ENCODE measurements around the gene CCDC141. TPM values are rescaled to one million over a fixed set of nuclear protein-coding genes. Genes with fewer than 3 reads are reported as not detected.
"Not testable (repeated sequence)": the region's sequence is repeated elsewhere in the genome, so short reads cannot be mapped to it uniquely, and the experiment has no call there.

Gene CCDC141
- total and polyA plus RNA-seq, 2 of the 13 experiments (the other 11 are each of a cell fraction or from before 2014, with no cell fraction given), result not detected

DNA sequence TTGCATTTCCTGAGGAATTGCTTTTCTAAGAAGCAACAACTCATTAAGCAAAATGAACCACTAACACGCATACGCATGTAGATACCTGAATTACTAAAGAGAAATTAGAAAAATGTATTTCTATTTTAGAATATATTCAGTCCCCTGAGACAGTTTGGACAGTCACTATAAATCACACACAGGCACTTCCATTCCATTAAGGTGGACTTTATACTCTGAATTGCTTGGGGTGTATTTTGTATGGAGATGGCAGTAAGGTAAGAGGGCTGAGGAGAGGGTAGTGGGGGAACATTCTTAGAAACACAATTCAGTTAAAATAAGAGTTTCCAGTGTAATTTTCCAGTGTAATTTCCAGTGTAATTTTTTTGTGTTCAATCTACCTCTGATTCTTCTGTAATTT is 1.8 kb downstream of the CCDC141 start (continued):
- TF ChIP-seq, protein P1, sequence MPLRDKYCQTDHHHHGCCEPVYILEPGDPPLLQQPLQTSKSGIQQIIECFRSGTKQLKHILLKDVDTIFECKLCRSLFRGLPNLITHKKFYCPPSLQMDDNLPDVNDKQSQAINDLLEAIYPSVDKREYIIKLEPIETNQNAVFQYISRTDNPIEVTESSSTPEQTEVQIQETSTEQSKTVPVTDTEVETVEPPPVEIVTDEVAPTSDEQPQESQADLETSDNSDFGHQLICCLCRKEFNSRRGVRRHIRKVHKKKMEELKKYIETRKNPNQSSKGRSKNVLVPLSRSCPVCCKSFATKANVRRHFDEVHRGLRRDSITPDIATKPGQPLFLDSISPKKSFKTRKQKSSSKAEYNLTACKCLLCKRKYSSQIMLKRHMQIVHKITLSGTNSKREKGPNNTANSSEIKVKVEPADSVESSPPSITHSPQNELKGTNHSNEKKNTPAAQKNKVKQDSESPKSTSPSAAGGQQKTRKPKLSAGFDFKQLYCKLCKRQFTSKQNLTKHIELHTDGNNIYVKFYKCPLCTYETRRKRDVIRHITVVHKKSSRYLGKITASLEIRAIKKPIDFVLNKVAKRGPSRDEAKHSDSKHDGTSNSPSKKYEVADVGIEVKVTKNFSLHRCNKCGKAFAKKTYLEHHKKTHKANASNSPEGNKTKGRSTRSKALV (CRISPR knock-in tag; IDR thresholded peaks at IDR 0.05), result no peak
- TF ChIP-seq, protein P2, sequence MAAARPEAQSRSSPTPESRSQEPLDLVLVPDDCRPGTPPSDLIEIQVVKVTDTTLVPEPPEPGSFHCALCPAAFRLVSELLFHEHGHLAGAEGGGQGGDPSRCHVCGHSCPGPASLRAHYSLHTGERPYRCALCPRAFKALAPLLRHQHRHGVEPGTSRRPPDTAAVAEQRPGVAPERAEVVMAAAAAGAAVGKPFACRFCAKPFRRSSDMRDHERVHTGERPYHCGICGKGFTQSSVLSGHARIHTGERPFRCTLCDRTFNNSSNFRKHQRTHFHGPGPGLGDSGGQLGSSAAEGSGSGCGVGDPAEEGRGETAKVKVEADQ (CRISPR knock-in tag; IDR thresholded peaks at IDR 0.05; ENCODE audit: borderline replicate concordance), result no peak

DNA sequence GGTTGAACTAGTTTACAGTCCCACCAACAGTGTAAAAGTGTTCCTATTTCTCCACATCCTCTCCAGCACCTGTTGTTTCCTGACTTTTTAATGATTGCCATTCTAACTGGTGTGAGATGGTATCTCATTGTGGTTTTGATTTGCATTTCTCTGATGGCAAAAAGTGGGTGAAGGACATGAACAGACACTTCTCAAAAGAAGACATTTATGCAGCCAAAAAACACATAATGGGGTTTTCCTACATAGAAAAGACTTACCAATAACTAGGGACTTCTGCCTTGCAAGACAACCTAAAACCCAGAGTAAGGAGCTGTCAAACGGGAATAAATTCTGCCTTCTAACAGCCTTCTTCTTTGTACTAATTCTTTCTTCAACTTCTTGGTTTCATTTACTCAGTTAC is 4.3 kb downstream of the CCDC141 start:
- H3K36me3 ChIP-seq (replicated peaks in 1 of 2; ENCODE audit: control insufficient read depth in 1 of 2, insufficient read depth in 2 of 2, low read length in 2 of 2); in situ Hi-C loops (cut with HindIII; ENCODE audit: extremely low pct_ligation_motif_present, low pct_unique_long_range_greater_than_20kb); POLR2A ChIA-PET; H3K79me2 ChIP-seq (ENCODE audit: insufficient read depth, low read length); FAIRE-seq; H3K27me3 ChIP-seq (ENCODE audit: control insufficient read depth in 1 of 2, insufficient read depth in 2 of 2, low read length in 2 of 2); intact Hi-C loops (cut with micrococcal nuclease; ENCODE audit: unreplicated experiment); H3K4me3 ChIP-seq (replicated peaks in 1 of 3; ENCODE audit: insufficient read depth in 1 of 3, low read depth in 2 of 3, low read length in 3 of 3); DNase-seq (ENCODE audit: low spot score); ATAC-seq; H3K4me2 ChIP-seq (ENCODE audit: low read depth, low read length); H2AFZ ChIP-seq (ENCODE audit: low read length); H3K4me1 ChIP-seq (ENCODE audit: insufficient read depth, low read length); CTCF ChIA-PET (ENCODE audit: low intra/inter-chr PET ratio, low total read pairs); BruUV-seq (replicated peaks); H3K9ac ChIP-seq (ENCODE audit: insufficient read depth, low read depth, low read length); H3K9me3 ChIP-seq (ENCODE audit: low read length); H4K20me1 ChIP-seq (ENCODE audit: insufficient read depth, low read length); H3K27ac ChIP-seq (ENCODE audit: extremely low read length, insufficient read depth, low read length): not testable (repeated sequence)
- 0% methylated on average over 1 of the region's 1 CpG for WGBS (ENCODE audit: low lambda C conversion rate)

DNA sequence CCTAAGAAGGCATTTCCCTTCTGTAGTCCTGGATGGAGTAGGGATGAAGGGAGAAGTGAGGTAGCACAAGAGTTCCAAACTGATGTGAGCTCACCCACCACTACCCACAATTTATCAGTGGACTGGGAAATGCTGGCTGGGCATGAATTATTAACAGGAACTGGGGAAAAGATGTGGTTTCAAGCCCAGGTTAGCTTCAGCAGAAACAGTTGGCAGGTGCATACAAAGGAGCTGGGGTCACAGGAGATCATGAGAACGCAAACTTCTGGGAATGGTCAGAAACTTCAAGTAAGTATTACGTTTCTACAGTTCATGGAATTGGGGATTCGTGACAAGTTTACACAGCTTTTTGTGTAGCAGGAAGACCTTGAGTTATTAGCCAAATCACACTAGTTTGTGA is 5.4 kb downstream of the CCDC141 start:
- H3K4me1 ChIP-seq (ENCODE audit: insufficient read depth, low read length), result no peaks in the 10 kb centered on the region
- no peaks in the 10 kb centered on the region for H3K79me2 ChIP-seq (ENCODE audit: insufficient read depth, low read length)
- no peak overlapping the region for H3K4me3 ChIP-seq (replicated peaks in 1 of 3; ENCODE audit: insufficient read depth in 1 of 3, low read depth in 2 of 3, low read length in 3 of 3)
- H3K9ac ChIP-seq (ENCODE audit: insufficient read depth, low read depth, low read length), result no peak overlapping the region
- H3K36me3 ChIP-seq (replicated peaks in 1 of 2; ENCODE audit: control insufficient read depth in 1 of 2, insufficient read depth in 2 of 2, low read length in 2 of 2), result no peaks in the 10 kb centered on the region
- DNase-seq (ENCODE audit: low spot score) (no peak), ATAC-seq (no peak), FAIRE-seq (no peak)
- no TSS peak for BruUV-seq (replicated peaks)
- no peak for TF ChIP-seq FOXK2 (IDR thresholded peaks at IDR 0.05)
- no peak for TF ChIP-seq PHB2 (IDR thresholded peaks at IDR 0.05; ENCODE audit: partially characterized antibody)
- no peak for TF ChIP-seq ZNF329 (CRISPR knock-in tag; IDR thresholded peaks at IDR 0.05; ENCODE audit: low read depth)
- TF ChIP-seq ZNF124 (CRISPR knock-in tag; IDR thresholded peaks at IDR 0.05), result no peak
- no peak for TF ChIP-seq ELF4 (CRISPR knock-in tag; IDR thresholded peaks at IDR 0.05; ENCODE audit: borderline replicate concordance)
- TF ChIP-seq ZC3H4 (CRISPR knock-in tag; IDR thresholded peaks at IDR 0.05; ENCODE audit: borderline replicate concordance), result no peak
- no peak for TF ChIP-seq TCF7L2 (IDR thresholded peaks at IDR 0.05; ENCODE audit: low read depth, low read length)
- TF ChIP-seq MATR3 (CRISPR knock-in tag; IDR thresholded peaks at IDR 0.05), result no peak
- no peak for TF ChIP-seq ZC3H13 (CRISPR knock-in tag; IDR thresholded peaks at IDR 0.05)
- H3K9me3 ChIP-seq (ENCODE audit: low read length), result no peaks in the 10 kb centered on the region
- ChIA-PET CTCF (ENCODE audit: low intra/inter-chr PET ratio, low total read pairs) (no interaction called here), POLR2A (no interaction called here)
- in situ Hi-C loops (cut with HindIII; ENCODE audit: extremely low pct_ligation_motif_present, low pct_unique_long_range_greater_than_20kb) (no loop called here), intact Hi-C loops (cut with micrococcal nuclease; ENCODE audit: unreplicated experiment) (no loop called here)
- no peak overlapping the region for H2AFZ ChIP-seq (ENCODE audit: low read length)
- WGBS (ENCODE audit: low lambda C conversion rate), result 10% methylated on average over 3 of the region's 3 CpGs
- H3K27me3 ChIP-seq (ENCODE audit: control insufficient read depth in 1 of 2, insufficient read depth in 2 of 2, low read length in 2 of 2), result no peaks in the 10 kb centered on the region
- H3K4me2 ChIP-seq (ENCODE audit: low read depth, low read length), result no peak overlapping the region
- H4K20me1 ChIP-seq (ENCODE audit: insufficient read depth, low read length), result no peaks in the 10 kb centered on the region
- no peak overlapping the region for H3K27ac ChIP-seq (ENCODE audit: extremely low read length, insufficient read depth, low read length)
